CD4-positive, alpha-beta T cell treated with Interferon alpha-2 for 1 hour (primary cell): ENCODE data around the gene PCDH10.

ENCODE experiments used
- DNase-seq, 2 donors: peaks; one replicate each; pipeline ENCODE4 v3.0.0-alpha.2; 2020 to 2022

PCDH10 gene, protein sequence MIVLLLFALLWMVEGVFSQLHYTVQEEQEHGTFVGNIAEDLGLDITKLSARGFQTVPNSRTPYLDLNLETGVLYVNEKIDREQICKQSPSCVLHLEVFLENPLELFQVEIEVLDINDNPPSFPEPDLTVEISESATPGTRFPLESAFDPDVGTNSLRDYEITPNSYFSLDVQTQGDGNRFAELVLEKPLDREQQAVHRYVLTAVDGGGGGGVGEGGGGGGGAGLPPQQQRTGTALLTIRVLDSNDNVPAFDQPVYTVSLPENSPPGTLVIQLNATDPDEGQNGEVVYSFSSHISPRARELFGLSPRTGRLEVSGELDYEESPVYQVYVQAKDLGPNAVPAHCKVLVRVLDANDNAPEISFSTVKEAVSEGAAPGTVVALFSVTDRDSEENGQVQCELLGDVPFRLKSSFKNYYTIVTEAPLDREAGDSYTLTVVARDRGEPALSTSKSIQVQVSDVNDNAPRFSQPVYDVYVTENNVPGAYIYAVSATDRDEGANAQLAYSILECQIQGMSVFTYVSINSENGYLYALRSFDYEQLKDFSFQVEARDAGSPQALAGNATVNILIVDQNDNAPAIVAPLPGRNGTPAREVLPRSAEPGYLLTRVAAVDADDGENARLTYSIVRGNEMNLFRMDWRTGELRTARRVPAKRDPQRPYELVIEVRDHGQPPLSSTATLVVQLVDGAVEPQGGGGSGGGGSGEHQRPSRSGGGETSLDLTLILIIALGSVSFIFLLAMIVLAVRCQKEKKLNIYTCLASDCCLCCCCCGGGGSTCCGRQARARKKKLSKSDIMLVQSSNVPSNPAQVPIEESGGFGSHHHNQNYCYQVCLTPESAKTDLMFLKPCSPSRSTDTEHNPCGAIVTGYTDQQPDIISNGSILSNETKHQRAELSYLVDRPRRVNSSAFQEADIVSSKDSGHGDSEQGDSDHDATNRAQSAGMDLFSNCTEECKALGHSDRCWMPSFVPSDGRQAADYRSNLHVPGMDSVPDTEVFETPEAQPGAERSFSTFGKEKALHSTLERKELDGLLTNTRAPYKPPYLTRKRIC

DNA sequence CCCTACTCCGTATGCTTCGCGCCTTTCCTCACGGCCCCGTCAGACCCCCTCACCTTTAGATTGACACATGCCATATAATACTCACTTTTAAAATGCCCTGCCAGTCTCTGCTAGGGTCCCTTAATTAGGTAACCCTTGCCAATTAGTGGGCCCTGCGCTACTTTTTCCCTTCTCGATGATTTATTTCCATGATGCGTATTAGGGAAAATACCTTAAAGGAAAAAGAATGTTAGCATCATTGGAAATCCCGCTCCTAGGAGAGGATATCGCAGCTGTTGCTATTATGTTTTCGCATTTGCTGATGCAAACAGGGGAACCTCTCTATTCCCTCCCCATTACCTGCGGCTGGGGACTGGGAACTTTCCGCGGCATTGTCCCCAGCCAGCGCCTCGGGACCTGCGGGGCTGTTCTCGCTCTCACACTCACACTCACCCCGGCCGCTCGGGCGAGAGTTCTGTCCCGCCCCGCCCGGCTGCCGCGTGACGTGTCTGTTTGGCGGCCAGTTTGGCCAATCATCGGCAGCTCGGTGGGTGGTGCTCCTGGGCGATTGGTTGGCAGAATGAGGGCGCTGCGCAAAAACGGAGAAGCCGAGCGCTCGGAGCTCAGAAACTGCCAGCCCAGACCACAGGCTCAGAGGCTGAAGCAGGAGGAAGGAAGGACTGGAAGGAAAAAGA lies at the start of gene PCDH10:
Gene PCDH10, plus strand, starts transcription at position 605 of the 674 bp plus-strand sequence. CDS start 847 bp downstream, outside the sequence.
- DNase-seq, result peak in 1 of 2 donors; percentile 22

DNA sequence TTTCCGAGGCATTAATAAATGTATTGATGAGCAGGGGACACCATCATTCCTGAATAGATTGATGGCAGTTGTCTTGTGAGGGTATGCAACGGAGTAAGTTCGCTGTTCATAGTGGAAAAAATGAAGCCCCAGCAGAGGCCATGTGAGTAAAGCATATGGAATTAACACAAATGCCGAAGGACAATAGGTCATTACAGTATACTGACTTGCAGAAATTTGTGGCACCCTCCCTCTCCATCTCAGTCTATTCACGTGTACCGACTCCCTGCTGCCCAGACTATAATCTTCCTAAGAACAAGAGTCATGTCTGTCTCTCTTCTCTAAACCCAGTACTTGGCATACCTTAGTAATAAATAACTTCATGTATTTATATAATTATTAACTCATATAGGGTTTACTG lies 47.1 kb upstream of the PCDH10 start:
- no peak for DNase-seq

DNA sequence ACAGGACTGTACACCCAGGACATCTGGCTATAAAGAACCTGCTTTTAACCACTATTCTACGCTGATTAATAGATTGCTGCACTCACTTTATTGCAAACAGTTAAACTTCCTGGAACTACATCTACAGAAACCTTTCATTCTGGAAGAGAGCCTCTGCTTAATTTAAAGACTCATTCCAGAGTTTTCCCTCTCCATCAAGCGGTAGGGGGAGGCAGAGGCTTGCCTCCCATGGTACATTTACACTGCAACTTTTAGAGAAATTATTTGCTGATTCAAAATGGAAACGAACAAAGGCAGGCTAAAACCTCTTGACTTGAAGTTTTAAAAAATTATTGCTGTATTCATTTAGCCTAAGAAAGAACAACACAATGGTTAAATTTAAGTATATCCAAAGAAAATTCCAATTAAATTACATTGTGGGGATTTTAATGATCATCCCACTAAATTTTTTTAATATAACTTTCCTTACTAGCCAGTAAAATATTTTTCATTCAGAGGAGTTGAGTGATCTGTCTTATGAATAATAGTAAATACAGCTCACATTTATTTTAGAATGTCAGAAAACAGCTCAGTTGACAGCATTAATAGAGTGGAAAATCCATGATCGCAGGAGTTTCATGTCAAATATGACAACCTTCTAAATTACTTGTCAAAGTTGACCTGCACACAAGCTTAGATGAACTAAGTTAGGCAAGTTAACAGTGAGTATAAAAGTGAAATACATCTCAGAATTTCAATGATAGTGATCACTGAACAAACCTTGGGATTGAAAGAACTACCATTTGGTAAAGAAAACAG lies 46.3 kb upstream of the PCDH10 start:
- DNase-seq, result no peak

DNA sequence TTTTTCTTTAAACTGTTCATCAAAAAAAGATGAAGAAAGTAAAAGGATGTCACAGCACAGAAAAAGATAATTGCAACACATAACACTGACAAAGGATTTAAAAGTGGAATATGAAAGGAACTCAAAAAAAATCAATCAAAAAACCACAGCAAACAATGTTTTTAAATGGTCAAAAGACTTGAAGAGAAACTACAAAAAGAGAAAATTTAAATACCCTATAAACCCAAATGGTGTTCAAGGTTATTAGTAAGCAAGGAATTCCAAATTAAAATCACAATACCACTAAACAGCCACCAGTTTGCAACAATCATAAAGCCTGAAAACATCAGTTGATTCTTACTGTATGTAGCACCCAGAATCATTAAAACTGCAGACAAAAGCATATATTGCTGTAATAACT lies 36.5 kb upstream of the PCDH10 start:
- DNase-seq, result no peak

DNA sequence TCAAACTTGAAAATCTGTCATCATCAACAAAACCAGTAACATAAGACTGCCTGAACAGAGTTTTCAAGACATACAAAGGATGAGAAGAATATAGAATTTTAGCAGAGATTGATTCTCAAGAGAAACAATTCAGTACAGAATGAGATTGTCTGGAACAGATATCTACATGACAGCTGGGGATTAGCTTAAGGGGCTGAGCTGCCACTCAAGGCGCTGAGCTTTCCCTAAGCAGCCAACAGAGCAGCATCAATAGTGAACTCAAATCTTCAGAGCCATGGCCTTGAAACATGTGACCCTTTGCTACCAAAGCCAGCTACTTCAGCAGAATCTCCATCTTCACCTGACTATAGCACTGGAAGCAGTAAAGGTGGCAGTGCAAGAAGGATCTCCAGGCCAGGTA lies 24.3 kb upstream of the PCDH10 start:
- DNase-seq, result no peak

DNA sequence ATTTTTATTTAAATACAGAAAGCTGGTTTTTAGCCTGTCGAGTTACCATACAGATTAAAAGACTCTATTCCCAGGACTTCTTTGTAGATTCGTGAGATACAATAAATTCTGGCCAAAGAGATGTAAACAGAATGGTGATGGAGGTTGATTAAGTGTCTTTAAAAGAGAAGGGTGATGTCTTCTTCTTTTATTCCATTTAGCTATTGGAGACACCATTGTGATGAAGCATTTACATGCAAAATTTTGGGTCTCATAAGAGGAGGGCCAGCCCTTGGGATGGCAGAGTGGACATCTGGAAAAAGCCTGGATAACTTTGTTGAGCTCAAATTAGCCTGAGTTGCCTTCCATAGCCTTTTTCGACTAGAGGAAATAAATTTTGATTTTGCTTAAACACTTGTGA lies 21.6 kb upstream of the PCDH10 start:
- no peak for DNase-seq

DNA sequence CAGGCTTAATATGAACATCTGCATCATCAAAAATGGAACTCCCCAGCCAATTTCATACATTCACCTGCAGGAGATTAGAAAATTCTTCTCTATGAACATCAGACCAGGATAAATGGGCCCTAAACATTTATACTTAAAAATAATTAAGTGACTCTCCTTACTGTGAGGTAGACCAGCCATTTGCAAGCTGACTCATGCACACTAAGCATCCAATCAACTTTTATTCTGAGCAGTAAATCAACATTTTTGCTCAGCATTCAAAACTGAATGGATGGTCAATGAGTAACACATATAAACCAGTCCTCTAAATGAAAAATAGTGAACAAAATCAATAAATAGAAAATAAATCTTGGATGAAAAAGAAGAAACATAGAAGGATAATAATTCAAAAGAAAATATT lies 19.9 kb upstream of the PCDH10 start:
- no peak for DNase-seq

DNA sequence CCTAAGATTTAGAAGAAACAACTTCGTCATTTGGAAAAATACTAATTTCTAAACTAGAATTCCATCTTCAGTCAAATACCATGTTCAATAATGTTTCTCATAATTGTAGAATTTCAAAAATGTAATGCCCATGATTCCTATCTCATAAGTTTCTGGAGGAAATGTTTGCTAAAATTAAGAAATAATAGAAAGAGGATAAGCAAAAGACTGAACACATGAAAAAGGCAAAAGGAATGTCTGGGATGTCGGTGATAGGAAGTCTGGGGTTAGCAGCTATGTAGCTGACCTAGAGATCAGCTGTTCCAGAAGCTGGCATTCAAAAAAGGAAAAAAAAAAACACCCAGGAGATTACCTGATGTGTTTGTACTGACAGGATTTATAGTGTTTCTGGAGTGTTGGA lies 18.9 kb upstream of the PCDH10 start:
- DNase-seq, result no peak

DNA sequence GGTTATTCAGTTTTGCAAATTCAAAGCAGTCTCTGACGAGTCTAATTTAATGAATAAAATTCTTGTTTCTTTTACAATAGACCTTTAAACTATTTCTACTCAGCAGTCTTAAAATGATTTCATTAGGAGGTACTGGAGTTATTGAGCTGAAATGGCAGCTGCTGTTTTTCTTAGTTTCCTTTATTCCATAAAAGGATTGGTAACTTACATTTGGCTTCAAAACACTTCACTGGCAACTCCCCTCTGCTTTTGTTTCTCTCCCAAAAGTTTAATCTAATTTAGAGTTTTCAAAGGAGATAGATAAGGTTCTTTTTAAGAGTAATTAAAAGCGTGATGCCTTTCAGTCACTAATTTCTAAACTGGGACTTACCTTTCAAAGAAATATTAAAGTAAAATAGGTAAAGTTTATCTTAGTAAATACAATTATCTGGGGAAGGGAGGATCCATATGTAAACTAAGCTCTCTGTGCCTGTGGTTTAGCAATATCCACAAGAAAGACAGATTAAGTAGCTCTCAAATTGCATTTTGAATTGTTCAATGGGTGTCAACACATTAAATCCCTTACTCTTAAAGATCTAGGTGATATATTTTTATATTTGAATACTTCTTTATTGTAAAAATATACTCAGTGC lies 17.1 kb upstream of the PCDH10 start:
- DNase-seq, result no peak

DNA sequence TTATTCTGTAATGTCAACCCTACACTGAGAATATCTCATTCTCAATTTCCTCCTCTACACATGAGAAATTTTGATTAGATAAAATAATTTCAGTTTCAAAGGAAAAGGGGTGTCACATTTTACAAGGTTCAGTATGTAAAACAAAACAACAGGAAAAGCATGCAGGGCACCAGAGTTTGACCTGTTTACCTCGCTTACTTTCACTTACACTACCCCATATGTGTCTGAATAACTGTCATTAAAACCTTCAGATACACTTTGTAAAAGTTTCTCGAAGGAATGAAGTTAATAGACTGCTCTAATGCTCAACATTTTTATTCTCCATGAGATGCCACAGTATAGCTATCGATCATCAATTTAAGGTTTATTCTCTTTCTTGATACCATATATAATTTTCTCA lies 12.3 kb upstream of the PCDH10 start:
- no peak for DNase-seq

DNA sequence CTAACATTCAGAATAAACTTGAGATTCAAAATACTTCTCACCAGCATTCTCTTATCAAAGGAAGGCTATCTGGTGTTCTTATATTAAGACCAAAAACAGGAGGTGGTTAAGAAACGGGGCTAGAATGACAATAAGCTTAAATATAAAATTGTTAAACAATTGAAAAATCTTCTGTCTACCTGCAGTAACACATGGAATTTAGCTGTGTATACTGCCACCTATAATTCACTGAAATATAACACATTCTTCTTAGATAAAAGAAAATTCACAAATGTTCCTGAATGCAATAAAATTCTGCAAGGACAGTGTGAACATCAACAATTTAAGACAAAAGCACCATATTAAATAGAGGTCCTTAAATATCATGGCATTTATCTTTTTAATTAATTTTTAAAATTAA lies 11.5 kb upstream of the PCDH10 start:
- no peak for DNase-seq

DNA sequence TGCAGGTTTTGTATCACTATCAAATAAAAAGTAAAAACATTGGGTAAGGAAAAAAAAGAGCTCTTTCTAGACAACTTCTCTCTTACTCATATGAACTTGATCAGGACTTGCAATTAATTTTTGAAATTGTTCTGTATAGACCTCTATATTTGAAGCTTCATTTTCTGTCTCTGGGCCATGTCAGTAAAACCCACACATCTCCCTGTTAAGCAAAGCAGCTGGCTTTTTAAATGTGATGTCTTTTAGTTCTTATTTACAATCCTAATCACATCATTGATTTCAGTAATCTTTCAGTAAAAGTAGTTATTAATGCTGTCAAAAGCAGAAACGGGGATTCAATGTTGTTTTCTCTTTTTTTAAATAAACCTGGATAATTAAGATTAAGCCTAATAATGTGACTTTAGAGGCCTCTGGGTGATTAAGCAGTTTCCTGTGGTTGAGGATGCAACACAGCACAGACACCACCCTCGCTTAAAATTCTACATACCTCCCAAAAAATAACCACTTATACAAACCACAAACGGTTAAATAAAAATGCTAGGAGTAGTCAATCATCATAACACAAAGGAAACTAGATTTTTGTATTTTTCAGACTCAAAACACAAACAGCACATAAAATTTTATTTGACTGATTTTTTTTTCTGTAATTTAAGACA lies 5.2 kb upstream of the PCDH10 start:
- DNase-seq, result no peak

DNA sequence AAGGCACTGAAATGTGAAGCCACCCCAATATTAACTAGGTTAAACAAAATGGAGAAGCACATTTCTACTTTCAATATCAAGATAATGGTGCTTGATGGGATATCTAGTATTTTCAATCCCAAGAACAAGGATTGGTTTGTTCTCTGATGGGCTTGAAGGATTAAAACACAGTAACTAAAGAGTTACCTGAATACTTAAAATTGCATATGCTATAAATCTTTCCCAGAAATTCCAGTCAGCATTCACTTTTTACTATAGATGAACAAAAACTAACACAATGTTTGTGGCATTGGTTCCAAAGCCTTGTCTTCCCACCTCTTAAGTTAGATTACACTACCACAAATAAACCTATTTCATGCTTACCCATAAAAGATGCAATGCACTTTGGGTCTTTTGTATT lies 3.9 kb upstream of the PCDH10 start:
- no peak for DNase-seq

DNA sequence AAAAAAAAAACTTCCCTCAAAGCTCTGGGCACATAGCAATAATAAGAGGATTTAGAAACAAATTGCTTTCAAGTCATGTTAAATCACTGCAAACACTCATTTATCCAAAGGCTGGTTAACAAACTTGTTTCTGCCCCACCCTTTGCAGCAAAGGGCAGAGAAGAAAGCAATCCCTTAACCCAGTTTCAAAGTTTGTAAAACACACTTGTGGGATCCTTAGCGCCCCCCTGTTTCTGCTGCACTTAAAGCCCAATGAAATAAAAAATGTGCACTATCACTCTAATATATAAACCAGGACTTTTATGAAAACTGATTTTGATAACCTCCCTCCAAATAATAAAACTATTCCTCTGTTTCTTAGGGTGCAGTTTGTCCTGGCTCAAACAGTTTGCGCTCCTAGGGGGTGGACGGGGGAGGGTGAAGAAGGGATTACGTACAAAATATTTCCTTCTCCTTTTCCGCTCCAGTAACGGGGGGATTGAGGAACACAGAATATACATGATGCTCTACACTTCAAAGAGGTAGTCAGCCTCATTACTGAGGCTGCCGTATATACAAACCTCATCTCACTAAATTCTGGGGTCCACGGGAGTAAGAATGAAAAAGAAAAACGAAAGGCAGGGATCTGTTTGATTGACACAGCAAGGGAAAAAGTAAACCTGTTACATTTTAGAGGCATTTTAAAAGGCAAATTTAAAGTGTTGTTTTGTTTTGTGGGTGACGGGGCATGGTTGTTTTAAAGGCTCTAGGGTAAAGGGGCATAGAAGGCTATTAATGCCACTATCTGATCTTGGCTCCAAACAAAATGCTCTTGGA lies 3.1 kb upstream of the PCDH10 start:
- DNase-seq, result no peak

DNA sequence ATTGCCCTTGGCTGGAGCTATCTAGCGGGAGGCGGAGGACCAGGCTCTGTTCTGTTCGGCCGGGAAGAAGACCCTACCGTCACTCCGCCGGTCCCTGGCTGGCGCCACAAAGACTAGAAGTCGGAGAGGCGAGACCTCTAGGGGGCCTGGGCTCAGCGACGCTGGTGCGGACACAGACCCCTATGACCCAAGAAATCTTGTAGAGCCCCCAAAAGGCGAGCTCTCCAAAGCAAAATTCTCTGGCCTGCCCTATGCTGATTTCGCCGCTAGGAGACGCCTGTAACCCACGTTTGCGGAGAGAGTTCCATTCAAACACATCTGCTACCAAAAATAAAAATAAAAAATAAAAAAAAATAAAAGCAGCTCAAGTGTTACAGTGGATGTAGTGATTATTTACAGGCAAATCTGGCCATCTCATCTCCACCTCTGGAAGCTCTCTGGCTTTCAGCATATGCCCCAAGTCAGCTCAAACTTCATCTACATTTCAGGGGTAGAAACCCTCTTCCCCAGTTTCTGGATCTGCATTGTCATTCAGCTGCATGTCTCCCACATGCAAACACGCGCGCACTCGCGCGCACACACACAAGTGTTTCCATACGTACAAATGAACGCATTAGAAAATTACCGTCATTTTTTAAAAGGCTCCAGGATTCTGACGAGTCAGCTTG lies 2.4 kb upstream of the PCDH10 start:
- no peak for DNase-seq

DNA sequence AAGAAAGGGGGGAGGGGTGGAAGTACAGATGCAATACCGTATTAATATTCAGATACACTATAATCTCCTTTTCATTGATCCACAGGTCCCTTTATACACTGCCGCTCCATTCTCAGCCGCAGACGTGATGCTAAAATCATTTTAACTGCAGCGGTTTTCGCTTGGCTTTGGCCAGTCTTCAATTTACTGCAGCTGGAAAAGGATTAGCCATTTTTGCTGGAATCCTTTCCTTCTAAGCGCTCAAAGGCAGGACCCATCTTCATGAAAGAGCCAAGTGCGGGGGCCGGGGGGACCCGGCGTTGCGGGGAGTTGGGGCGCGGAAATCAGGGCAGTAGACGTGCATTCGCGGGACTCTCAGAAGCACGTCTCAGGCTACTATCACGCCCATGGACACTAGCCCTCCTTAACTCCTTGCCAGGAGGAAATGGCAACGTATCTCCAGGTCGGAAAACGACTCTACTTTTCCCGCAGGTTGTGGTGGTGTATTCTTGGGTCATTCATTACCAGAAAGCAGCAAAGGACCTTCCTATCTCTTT lies 1.7 kb upstream of the PCDH10 start:
- no peak for DNase-seq

DNA sequence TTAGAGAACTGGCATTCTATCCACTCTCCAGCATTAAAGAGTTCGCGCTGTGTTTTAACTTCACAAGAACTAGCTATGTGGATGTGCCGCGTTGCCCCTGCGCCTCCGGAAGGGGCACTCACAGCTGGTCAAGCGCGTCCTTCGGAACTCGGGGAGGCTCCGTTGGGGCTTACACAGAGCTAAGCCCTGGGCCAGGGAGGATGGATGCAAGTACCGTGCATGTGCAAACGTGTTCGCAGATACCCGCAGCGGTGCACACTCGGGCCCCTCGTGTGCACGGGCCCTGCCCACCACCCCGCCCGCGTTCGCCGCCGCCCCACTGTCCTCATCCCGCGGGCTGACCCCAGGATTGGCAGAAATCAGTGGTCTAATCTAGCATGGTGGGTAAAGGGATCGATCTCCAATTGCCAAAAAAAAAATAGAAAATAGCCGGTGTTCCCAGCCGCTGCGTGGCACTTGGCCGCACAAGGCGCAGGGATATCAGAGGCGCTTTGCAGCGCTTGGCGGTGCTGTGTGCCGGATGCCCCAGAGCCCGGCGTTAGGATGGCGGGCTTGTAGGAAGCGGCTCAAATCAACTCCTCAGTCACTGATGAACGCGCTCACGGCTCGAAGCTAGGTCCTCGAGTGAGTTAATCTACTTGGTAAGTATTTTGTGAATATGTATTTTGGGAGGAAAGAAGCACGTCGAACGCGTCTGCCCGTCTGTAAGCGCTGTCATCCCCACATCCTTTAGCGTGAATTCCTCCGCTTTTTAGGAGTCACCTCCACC lies 989 bp upstream of the PCDH10 start:
- DNase-seq, result no peak

DNA sequence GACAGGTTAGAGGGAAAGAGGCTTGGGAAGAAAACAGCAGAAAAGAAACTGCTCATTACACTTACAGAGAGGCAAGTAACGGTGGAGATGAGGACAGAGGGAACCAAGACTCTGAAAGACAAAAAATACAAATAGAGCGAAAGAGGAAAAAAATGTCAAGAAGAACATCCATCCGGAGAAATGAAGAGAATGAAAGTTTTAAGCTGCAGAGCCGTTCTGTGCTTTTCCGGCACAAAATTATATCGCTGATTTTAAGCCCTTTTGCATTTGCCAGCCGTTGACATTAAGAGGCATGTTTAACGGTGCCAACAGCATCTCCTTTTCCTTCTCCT lies 236 bp downstream of the PCDH10 start:
- no peak for DNase-seq

DNA sequence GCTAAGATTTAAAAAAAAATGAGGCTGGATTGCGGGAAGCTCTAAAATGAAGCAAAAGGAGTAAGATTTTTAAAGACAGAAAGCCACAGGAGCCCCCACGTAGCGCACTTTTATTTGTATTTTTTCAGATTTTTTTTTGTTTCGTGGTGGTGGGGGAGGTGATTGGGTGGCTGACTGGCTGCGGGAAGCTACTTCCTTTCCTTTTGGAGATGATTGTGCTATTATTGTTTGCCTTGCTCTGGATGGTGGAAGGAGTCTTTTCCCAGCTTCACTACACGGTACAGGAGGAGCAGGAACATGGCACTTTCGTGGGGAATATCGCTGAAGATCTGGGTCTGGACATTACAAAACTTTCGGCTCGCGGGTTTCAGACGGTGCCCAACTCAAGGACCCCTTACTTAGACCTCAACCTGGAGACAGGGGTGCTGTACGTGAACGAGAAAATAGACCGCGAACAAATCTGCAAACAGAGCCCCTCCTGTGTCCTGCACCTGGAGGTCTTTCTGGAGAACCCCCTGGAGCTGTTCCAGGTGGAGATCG lies 908 bp downstream of the PCDH10 start:
- no peak for DNase-seq
